Activated CD4-positive, alpha-beta T cell treated with anti-CD3 and anti-CD28 coated beads, Interleukin-2, Interleukin-4, amounts not matched to agents 100 ng/mL and 50 ng/mL, durations not matched to agents 16 hours and 8 hours (primary cell): ENCODE measurements around the gene PTPN12.
"Not testable (repeated sequence)": the region's sequence is repeated elsewhere in the genome, so short reads cannot be mapped to it uniquely, and the experiment has no call there.

Experiments
- DNase-seq: peaks from one replicate; pipeline ENCODE4 v3.0.0-alpha.2; 2020; ENCODE audit warnings: low spot score

Gene PTPN12

DNA sequence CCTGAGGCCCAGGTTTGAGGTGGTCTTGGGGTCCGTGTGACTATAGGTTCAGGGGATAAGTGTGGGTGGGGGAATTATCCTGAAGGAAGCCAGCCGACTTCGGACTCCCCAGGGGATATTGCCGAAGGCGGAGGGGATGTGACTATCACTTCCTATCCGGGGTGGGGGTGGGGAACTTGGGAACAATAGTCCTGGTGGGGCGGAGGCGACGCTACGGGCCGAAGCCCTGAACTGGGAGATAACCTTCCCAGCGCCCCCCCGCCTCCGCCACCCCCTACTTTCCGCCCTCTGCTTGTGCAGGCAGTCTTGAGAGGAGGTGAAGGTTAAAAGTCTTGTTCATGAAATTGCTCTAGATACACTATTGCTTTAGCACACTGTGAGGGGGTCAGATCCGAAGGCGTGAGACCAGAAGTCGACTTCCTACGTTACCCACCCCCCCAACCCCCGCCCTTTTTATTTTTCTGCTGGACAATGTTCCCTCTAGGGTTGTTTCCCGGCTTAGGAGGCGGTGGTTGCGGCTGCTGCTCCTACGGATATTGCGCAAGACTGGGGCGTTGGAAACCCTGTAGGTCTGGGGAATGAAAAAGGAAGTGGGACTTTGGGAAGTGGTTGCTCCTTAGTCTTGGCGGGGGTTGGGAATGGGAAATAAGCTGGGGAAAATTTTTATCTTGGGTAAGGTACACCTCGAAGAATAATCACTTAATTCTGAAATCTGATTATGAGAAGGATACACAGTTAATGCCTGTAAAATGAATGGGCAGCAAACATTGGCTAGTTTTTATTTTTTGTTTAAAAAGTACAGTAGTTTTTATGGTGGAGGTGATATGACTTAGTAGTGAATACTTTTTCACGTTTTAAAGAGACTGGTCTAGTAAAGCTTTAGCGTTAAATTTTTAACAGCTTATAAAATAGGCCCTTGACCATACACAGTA is 1.5 kb downstream of the PTPN12 start:
- no peak for DNase-seq

DNA sequence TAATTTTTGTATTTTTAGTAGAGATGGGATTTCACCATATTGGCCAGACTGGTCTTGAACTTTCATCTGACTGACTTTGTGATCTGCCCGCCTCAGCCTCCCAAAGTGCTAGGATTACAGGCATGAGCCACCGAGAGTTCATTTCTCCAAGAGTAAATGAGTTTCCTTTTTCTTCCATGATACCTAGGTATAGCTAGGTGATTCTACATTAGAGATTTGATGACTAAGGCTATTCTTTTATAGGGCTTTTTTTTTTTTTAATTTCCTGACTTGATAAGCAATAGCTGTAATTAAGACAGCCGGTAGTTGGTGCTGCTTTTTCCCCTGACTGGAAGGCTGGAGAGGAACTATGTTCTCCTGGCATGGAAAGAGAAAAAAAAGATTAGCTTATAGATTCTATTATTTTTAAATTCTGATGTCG is 3.3 kb downstream of the PTPN12 start:
- no peak for DNase-seq

DNA sequence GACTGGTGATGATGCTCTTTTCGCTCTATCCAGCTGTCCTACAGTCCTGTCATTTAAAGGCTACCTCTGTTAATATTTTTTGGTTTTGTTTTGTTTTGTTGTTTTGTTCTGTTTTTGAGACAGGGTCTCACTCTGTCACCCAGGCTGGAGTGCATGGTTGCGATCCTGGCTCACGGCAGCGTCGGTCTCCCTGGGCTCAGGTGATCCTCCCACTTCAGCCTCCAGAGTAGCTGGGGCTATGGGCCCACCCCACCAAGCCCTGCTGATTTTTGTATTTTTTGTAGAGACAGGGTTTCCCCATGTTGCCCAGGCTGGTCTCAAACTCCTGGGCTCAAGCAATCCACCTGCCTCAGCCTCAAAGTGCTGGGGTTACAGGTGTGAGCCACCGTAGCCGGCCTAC is 3.9 kb downstream of the PTPN12 start:
- not testable (repeated sequence) for DNase-seq

DNA sequence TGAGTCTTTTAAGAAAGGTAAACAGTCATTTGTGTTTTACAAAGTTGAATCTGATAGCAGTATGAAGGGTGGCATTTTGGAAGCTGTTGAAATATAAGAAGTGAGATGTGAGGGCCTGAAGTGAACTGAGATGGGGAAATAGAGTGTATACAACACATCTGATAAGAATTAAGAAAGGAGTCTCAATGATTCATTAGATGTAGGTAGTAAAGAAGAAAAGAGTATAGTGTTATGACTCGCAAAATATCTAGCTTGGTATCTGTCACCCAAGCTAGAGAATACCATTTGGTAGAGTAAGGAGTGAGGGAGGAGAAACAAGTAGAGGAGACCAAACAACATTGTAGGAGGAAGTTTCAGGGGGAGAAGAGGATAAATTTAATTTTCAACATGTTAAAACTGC is 5.3 kb downstream of the PTPN12 start:
- DNase-seq = no peak

- DNase-seq = no peak
Measured at GRCh38 chr7:77542895-77543294, 5.8 kb downstream of the PTPN12 start.

- no peak for DNase-seq
Measured at GRCh38 chr7:77543910-77544309, 6.8 kb downstream of the PTPN12 start.

DNA sequence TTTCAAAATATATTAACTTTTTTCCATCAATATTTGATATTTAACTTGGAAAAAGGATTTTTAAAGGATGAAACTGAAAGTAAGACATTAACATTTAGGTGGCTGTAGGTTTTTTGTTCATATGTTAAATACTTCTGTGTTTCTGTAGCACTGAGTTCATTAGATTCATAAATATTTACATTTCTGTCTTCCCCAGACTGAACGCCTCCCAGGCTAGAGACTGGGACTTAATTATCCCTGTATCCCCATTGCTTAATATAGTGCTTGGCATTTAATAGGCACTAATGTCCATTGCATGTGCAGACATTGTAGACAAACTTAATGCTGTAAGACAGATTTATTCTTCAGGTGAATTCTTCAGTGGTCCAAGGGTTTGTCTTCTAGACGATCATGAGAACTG is 7.4 kb downstream of the PTPN12 start:
- DNase-seq = no peak

DNA sequence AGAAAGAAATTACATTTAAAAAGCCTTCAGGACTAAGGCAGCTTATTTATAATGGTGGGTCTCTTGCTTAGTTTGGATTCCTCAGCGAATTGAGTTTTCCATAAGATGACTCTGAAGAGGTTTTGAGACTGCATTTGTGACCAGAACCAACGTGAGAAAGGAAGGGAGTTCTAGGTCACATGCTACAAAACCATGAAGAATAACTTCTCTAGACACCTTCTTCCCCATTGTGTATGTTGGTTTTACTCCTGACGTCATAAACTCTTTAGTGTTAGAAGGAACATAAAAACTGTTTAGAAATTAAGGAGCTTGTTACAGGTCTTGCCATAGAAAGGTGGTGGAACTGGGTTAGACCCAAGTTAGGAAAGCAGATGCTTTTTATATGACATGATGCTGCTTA is 11.1 kb downstream of the PTPN12 start:
- no peak for DNase-seq

- no peak for DNase-seq
Measured at GRCh38 chr7:77549106-77549870, 12.2 kb downstream of the PTPN12 start.

DNA sequence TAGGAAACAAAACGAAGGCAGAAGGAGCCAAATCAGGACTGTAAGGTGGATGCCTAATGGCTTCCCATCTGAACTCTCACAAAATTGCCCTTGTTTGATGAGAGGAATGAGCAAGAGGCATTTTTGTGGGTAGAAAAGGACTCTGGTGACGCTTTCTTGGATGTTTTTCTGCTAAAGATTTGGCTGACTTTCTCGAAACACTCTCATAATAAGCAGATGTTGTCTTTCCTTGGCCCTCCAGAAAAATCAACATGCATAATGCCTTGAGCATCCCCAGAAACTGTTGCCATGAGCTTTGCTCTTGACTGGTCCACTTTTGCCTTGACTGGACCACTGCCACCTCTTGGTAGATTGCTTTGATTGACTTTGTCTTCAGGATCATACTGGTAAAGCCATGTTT is 13.5 kb downstream of the PTPN12 start:
- DNase-seq = no peak

DNA sequence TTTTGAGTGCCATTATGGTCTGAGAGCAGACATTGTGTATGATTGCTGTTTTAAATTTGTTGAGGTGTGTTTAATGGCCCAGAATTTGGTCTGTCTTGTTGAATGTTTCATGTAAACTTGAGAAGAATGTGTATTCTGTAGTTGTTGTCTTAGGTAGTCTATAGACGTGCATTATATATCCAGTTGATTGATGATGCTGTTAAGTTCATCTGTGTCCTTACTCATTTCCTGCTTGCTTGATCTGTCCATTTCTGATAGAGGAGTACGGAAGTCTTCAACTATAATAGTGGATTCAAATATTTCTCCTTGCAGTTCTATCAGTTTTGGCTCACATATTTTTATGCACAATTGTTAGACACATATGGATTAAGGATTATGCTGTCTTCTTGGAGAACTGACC is 16.0 kb downstream of the PTPN12 start:
- DNase-seq = no peak

GRCh38 chr7:77558284-77558967 is 21.3 kb downstream of the PTPN12 start:
- DNase-seq = no peak

DNA sequence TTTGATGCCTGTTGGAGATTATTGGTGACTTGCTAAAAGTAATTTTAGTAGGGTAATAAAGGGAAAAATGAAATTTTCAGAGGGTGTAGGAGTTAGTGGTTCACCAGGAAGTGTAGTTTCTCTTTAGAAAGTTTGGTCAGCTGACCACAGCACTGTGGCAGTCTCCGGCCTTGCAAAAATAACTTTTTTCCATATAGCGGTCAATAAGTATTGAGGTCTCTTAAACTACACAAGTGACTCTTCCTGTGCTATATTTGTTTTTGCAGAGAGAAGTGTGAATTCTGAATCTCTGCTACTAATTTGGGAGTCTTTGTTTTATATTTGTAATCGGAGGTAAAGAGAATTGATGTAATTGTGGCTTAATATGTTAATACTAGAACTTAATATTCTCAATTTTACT is 24.3 kb downstream of the PTPN12 start:
- DNase-seq = no peak

DNA sequence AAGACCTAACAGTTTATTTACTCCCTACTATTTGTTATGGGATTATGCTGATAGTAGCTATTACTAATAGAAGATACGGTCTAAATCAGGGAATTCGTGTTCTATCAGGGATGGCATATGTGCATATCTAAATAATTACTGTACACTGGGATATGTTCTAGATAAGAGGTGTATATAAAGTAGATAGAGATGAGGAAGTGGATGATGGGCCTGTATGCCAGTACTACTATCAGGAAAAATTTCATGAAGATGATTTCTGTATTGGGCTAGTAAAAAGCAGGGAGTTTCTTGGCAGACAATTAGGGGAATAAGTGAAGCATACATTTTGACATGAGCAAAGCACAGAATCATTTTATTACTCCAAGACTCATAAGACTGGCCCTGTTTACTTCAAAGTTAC is 26.2 kb downstream of the PTPN12 start:
- DNase-seq = no peak

- no peak for DNase-seq
Measured at GRCh38 chr7:77565917-77566316, 28.8 kb downstream of the PTPN12 start.

DNA sequence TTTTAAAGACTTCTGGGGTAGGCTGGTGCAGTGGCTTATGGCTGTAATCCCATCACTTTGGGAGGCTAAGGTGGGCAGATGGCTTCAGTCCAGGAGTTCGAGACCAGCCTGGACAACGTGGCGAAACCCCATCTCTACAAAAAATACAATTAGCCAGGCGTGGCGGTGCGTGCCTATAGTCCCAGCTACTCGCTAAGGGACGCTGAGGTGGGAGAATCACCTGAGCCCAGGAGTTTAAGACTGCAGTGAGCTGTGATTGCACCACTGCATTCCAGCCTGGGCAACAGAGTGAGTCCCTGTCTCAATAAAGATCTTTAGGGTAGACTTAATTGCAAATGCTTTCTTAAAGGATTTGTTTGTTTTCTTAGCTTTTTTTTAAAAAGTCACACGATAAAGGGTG is 29.3 kb downstream of the PTPN12 start:
- DNase-seq = no peak

DNA sequence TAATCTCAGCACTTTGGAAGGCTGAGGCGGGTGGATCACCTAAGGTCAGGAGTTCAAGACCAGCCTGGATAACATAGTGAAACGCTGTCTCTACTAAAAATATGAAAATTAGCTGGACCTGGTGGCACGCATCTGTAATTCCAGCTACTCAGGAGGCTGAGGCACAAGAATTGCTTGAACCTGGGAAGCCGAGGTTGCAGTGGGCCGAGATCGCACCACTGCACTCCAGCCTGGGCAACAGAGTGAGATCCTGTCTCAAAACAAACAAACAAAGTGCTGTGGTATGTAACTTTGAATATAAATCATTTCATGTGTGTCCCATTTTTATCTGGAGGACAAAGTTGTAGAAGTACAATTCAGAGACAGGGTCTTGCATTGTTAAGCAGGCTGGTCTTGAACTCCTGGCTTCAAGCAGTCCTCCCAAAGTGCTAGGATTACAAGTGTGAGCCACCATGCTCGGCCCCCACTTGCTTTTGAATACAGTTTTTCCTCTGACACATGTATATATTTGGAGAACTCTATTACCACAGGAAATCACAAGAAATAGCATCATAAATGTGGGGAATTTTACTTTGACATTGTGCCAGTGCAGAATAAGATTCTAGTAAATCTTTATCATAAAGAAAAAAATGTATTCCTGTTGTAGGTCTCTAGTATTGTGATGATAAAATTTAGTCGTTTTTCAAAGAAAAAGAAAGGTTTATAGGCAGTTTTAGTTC is 32.6 kb downstream of the PTPN12 start:
- DNase-seq = no peak

DNA sequence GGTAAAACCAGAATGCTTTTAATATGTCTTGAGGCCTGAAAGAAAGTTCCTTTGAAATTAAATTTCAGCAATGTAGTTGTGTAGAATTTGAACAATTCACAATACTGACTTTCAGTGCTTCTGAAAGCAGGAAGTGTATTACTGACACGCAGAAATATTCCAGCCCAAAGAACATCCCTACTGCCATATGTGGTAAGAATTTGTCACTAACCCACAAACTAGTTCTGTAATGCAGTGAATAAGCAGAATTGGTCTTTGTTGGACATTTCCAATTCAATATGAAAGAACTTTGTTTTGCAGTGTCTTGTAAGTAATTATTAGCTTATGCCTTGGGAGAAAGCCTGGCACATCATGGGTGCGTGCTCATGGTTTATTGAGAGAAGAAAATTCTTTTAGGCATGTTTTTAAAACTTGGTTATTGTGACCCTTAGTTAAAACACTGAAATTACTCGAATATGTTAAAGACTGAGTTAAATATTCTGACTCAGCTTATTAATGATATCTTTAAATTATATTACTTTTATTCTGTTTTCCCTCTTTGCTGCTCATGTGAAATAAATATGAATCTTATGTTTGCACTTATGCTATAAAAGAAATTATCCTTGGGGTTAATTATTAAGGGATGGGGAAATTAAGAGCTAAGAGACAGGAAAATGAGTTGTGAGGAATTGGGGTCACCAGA is 33.4 kb downstream of the PTPN12 start:
- no peak for DNase-seq

- DNase-seq = no peak
Measured at GRCh38 chr7:77571801-77572200, 34.7 kb downstream of the PTPN12 start.

DNA sequence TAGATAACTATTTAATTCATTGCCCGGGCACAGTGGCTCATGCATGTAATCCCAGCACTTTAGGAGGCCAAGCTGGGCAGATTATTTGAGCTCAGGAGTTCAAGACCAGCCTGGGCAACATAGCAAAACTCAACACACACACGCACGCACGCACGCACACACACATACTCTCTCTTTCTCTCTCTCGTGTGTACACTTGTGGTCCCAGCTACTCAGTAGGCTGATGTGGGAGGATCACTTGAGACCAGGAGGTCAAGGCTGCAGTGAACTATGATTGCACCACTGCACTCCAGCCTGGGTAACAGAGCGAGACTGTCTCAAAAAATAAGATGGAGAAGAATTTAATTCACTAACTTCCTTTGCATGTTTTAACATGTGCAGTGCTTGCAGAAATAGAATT is 38.1 kb downstream of the PTPN12 start:
- no peak for DNase-seq

DNA sequence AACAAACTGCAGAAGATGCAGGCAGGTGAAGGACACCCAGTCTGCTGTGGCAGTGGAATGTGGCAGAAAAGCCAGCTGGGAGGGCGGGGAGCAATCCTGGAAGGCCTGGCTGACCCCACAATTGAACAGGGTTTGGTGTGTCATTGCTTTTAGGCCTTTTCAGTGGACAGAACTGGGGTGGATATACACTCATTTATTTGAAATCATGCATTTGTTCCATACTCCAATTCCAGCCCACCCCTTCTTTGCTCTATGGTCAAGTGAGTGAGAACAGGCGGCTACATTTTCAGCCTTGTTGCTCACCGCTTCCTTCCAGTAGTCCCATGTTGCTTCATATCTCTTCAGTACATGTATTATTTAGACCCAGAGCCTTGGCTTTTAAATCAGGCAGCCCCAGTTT is 39.8 kb downstream of the PTPN12 start:
- no peak for DNase-seq

DNA sequence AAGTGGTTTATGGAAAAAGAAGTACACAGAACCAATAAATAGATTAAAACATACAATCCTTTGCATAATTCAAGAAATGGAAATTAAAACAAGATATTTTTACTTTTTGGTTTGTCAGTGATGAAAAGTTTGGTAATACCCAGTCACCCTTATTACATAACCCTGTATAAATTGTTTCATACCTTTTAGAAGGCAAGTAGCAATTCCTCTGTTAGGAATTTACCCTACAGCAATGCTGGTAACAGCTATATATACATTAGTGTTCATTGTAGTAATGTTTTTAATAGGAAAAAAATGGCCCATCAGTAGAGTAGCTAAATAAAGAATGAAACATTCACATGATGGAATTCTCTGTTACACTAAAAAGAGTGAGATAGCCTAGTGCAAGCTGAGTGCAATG is 42.7 kb downstream of the PTPN12 start:
- no peak for DNase-seq
